Embryonic facial prominence (tissue), 1 donor: ENCODE data around the gene LRRC7.

ENCODE experiments used
- DNase-seq: peaks from one replicate; pipeline ENCODE4 v3.0.0-alpha.2; 2016; ENCODE audit errors: extremely low spot score

LRRC7 gene

DNA sequence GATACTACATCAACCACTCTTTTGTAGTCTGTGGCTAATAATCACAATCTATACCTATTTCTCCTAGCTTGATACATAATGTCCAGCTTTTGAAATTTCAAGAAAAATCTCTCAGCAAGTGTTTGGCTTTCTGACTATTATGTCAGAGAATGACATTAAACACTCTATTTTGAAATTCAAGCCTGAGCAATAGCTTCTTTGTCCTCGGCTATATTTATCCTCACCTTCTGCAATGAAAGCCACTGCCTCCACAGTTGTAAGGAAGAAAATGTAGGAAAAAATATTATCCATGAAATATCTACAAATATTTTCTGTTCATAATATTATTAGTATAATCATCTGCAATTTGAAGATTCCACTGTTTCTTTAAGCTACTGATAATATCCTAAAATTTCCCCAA, 22.1 kb downstream of the LRRC7 start:
- DNase-seq, result no peak

DNA sequence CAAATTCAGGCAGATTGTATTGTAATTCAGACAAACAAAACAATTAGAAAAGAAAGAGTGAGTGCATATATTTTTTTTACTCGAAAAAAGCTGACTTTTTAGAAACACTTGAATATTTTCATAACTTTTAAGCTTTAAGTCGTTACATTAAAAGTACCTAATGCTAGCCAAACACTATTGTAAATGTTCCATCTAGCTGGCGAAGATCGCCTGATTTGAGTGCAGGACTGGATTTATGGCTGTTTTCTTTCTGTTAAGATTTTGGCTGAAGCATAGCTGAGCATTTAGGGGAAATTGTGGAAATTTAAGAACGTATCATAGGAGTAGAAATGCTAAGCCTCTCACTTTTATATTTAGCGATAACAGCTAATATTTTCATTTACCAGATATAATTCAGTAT, 24.6 kb downstream of the LRRC7 start:
- DNase-seq, result no peak

DNA sequence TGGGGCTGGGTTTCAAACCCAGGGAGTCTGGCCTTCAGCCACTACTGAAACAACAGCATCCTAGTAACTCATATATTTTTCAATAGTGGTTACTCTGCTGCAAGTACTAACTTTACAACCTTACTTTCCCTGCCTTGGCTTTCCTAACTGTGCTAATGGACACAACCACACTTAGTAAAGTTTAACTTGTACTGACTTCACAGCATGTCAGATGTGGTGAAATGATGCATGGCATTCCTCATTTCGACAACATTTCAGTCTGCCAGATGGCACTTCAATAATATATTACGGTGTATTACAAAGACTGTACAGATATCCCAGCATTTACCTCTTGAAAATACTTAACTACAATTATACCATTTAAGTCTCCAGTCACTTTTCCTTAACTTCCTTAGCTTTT, 27.8 kb downstream of the LRRC7 start:
- DNase-seq, result no peak

DNA sequence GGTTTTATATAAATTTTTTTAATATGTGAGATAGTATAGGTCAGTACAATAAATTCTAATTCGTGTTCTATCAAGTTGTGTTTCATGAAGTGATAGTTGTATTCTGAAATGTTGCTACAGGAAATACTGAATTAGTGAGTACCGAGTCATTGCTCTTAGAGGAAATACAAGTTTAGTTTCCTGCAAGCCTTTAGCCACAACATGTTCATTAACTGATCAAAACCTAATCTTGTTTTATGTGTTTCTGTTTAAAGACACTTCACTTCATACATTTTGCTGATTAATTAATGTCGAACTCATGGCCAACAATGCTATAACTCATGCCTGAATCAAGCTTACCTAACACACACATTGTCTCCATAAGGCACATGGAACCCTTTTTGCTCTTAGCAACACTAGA, 43.6 kb downstream of the LRRC7 start:
- no peak for DNase-seq

DNA sequence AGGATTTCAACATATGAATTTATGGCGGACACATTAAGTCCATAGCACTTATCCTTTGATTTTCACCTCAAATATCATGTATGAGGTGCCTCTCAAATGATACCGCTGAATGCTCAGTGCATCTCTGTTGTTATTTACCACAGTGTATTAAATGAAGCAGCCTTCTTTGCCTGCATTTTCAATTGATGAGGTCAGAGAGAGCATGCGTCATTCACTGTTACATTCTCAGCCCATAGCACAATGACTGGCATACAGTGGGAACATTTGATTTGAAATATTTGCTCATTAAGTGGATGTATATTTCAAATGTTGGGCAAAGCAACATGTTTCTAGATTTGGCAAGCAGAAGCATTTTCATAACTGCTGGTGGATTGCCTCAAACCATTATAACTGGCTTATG, 45.7 kb downstream of the LRRC7 start:
- no peak for DNase-seq

- no peak for DNase-seq
Measured at GRCh38 chr1:69638673-69639072, 71.0 kb downstream of the LRRC7 start.

DNA sequence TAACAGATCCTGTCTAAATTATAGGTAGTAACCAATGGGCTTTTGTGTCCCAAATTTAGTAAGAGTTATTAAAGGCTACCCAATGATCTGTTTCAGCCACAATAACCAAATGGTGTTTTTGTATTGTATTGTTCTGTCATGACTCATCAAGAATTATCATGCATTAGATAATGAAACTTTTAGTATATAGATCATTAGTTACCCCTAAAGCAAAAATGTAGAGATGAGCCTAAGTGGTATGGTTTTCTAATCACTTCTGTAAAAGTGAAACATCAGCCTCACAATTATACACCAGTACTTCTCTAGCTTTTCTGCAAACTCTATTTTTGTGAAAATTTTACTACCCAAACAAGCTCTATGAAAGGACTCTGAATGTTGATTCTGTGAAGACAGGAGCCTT, 71.4 kb downstream of the LRRC7 start:
- DNase-seq, result no peak

- no peak for DNase-seq
Measured at GRCh38 chr1:69643266-69643665, 75.5 kb downstream of the LRRC7 start.

DNA sequence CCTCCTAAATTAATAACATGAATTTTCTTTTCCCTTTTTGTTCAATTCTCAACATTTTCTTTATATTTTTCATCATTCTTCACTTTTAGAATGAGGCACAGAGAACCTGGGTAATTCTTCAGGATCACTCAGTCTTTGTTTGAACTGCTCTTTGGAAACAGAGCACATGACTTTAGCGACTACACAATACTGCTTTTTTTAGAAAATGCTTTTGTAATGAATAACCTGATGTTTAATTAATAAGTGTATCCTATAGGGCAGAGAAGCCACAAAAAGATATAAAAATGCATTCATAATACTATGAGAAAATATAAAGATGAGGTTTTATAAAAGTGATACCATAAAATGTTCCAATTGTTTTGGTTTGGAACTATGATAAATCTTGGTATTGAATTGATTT, 77.8 kb downstream of the LRRC7 start:
- DNase-seq, result no peak

GRCh38 chr1:69648486-69648885, 80.8 kb downstream of the LRRC7 start:
- no peak for DNase-seq

- DNase-seq, result no peak
Measured at GRCh38 chr1:69649383-69649990, 81.8 kb downstream of the LRRC7 start.

DNA sequence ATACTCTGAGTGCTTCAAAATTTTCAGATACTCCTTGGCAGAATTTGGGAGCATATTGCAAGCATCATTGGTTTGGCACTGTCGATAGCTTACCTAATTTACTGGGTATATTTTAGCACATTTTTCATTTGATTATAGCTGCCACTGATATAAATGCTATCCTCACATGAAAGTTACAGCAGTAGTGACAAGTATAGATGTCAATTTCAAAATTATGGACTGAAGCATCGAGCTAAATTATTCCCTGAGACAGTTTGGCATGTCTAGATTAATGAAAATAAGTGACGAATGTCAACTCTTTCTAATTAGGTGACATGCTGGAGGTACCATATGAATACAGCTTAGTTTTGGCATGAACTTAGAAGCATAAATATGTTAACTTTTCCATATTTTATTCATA, 83.1 kb downstream of the LRRC7 start:
- DNase-seq, result no peak

DNA sequence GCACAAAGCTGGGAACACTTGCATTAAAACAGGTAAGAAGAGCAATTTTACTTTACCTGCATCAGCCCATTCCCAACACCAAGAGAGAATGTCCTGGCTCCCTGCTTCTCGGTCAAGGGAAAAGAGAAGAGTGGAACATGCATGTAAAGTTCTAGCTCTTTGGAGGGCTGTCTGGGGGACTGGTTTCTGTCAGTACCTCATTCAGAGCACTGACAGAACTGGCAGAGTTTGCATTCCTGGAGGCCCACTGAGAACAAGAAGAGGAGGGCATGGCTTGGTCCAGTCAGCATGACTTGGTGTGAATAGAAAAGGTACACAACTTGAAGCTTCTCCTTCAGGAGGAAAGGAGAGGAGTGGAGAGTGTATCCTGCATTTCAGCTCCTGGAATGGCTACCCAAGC, 83.9 kb downstream of the LRRC7 start:
- no peak for DNase-seq

GRCh38 chr1:69657971-69658370, 90.2 kb downstream of the LRRC7 start:
- no peak for DNase-seq

- no peak for DNase-seq
Measured at GRCh38 chr1:69661686-69662085, 94.0 kb downstream of the LRRC7 start.

- DNase-seq, result no peak
Measured at GRCh38 chr1:69662321-69662720, 94.6 kb downstream of the LRRC7 start.

DNA sequence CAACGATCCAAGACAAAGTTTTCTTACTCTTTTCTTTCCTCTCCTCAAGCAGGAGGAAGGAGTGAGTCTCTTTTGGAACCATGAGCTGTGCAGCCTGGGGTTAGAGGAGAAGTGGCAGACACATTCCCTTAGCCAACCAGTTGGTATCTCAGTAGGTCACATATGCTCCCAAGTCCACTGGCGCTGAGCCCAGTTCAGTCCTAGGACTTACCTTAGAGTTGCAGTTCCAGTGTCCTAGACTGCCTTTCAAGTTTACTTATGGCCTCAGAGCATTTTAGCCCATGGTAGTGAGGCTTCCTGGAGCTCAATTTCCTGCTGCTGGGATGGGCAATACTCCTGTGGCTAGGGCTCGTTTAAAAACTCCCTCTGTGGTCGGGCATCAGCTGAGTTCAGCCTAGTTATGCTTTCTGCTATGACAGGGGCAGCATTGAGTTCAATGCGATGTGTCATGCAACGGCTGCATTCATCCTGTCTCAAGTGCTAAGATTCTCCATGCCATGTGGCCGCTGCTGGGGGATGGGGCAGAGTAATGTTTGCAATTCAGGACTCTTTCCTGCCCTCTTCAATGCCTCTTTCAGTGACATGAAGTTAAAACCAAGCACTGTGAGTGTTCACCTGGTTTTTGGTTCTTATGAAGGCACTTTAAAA, 103.8 kb downstream of the LRRC7 start:
- DNase-seq, result no peak

- DNase-seq, result no peak
Measured at GRCh38 chr1:69673321-69673720, 105.6 kb downstream of the LRRC7 start.

- no peak for DNase-seq
Measured at GRCh38 chr1:69679965-69680364, 112.2 kb downstream of the LRRC7 start.

DNA sequence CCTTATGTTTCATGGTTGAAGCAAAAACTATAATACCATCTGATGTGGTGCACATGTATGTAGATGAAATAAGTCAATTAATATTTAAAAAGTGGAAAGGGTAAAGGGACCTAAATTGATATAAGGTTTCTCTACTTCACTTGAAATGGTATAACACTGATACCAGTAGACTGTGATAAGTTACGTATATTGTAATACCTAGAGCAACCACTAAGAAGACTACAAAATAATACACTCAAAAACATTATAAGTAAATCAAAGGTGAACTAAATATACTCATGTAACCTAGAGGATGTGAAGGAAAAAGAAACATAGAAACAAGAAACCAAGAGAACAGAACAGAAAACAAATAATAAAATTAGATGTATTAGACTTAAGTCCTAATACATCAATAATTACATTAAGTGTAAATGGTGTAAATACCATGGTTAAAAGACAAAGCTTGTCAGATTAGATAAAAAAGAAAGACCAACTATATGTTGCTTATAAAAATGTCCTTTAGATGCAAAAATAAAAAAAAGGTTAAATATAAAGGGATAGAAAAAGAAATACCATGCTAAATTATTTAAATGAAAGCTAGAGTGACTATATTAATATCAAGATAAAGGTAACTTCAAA, 118.8 kb downstream of the LRRC7 start:
- DNase-seq, result no peak

DNA sequence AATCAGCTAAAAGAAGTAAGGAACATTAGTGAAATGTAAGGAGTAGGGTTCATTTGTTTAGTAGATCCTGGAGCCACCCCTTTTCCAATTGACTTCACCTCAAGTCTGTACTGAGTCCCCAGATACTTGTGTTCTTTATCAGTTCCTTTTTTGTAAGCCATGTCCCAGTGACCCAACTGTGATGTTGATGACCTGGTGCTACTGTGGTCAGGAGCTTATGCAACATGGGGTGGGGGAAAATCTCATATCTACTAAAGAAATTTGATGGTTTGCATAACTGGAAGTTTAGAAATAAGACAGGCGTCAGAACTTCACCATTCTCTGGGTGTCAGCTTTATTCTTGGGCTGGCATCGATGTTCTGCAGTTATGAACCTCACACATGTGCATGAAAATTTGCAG, 120.5 kb downstream of the LRRC7 start:
- DNase-seq, result no peak

DNA sequence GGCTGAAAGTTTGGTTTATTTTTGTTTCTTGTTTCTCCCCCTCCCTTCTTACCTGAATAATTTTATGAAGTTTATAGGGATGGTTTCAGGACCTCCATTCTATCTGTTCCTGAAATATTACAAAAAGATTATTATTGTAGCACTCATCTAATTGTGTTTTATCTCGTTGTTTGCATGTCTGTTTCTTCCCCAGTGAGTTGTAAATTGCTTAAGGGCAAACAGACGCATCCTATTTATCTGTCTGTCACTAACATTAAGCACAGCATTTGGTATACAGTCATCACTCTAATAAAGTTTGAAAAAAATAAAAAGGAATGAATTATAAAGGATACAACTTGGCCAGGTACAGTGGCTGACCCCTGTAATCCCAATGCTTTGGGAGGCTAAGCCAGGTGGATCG, 123.5 kb downstream of the LRRC7 start:
- DNase-seq, result no peak

GRCh38 chr1:69693921-69694675, 126.4 kb downstream of the LRRC7 start:
- no peak for DNase-seq
